ENCODE data around the gene R3HDM2. TPM values are rescaled to one million over a fixed set of nuclear protein-coding genes. Genes with fewer than 3 reads are reported as not detected.
"Not testable (repeated sequence)": the region's sequence is repeated elsewhere in the genome, so short reads cannot be mapped to it uniquely, and the experiment has no call there.

Gene R3HDM2
- total and polyA plus RNA-seq, 2 of the 13 experiments (the other 11 are each of a cell fraction or from before 2014, with no cell fraction given), result 11.1 to 23.5 TPM

GRCh38 chr12:57312287-57312686 is 118.6 kb downstream of the R3HDM2 start:
- BruUV-seq (replicated peaks); FAIRE-seq; H3K4me2 ChIP-seq (ENCODE audit: low read depth, low read length); H3K9ac ChIP-seq (ENCODE audit: insufficient read depth, low read depth, low read length); DNase-seq (ENCODE audit: low spot score); H3K4me3 ChIP-seq (replicated peaks in 1 of 3; ENCODE audit: insufficient read depth in 1 of 3, low read depth in 2 of 3, low read length in 3 of 3); H3K27ac ChIP-seq (ENCODE audit: extremely low read length, insufficient read depth, low read length); POLR2A ChIA-PET; ATAC-seq; H4K20me1 ChIP-seq (ENCODE audit: insufficient read depth, low read length); H3K27me3 ChIP-seq (ENCODE audit: control insufficient read depth in 1 of 2, insufficient read depth in 2 of 2, low read length in 2 of 2); H2AFZ ChIP-seq (ENCODE audit: low read length); intact Hi-C loops (cut with micrococcal nuclease; ENCODE audit: unreplicated experiment); in situ Hi-C loops (cut with HindIII; ENCODE audit: extremely low pct_ligation_motif_present, low pct_unique_long_range_greater_than_20kb); H3K36me3 ChIP-seq (replicated peaks in 1 of 2; ENCODE audit: control insufficient read depth in 1 of 2, insufficient read depth in 2 of 2, low read length in 2 of 2); CTCF ChIA-PET (ENCODE audit: low intra/inter-chr PET ratio, low total read pairs); H3K9me3 ChIP-seq (ENCODE audit: low read length); H3K79me2 ChIP-seq (ENCODE audit: insufficient read depth, low read length); H3K4me1 ChIP-seq (ENCODE audit: insufficient read depth, low read length): not testable (repeated sequence)
- 91% methylated on average over 5 of the region's 5 CpGs for WGBS (ENCODE audit: low lambda C conversion rate)

GRCh38 chr12:57309420-57309819 is 121.4 kb downstream of the R3HDM2 start:
- POLR2A ChIA-PET, result no interaction called here
- no peak overlapping the region for H3K4me2 ChIP-seq (ENCODE audit: low read depth, low read length)
- ATAC-seq, result no peak

More at GRCh38 chr12:57309420-57309819, 121.4 kb downstream of the R3HDM2 start:
- H4K20me1 ChIP-seq (ENCODE audit: insufficient read depth, low read length), result no peaks in the 10 kb centered on the region
- H3K27ac ChIP-seq (ENCODE audit: extremely low read length, insufficient read depth, low read length), result no peak overlapping the region
- TSS peak; percentile 51 for BruUV-seq (replicated peaks)
- no peak for DNase-seq (ENCODE audit: low spot score)
- CTCF ChIA-PET (ENCODE audit: low intra/inter-chr PET ratio, low total read pairs), result interaction anchor here (6.1 kb wide), 1 partner anchor 145 kb away, joined by 66 read pairs; the partner anchor contains the start of gene INHBE
- no peak for TF ChIP-seq HIC2 (CRISPR knock-in tag; IDR thresholded peaks at IDR 0.05; ENCODE audit: low read depth)
- TF ChIP-seq ARHGAP35 (CRISPR knock-in tag; IDR thresholded peaks at IDR 0.05; ENCODE audit: borderline replicate concordance), result no peak
- TF ChIP-seq TAF1 (CRISPR knock-in tag; IDR thresholded peaks at IDR 0.05), result no peak
- no peak for TF ChIP-seq SOX5 (CRISPR knock-in tag; IDR thresholded peaks at IDR 0.05; ENCODE audit: borderline replicate concordance)
- TF ChIP-seq ZNF251 (CRISPR knock-in tag; IDR thresholded peaks at IDR 0.05), result no peak
- no peak for TF ChIP-seq ZNF577 (CRISPR knock-in tag; IDR thresholded peaks at IDR 0.05; ENCODE audit: borderline replicate concordance, low read depth)
- TF ChIP-seq KLF11 (CRISPR knock-in tag; IDR thresholded peaks at IDR 0.05), result no peak
- TF ChIP-seq PBX3 (CRISPR knock-in tag; IDR thresholded peaks at IDR 0.05; ENCODE audit: borderline replicate concordance), result no peak
- no peaks in the 10 kb centered on the region; a peak in 2 of 5 replicates for H3K36me3 ChIP-seq (replicated peaks in 1 of 2; ENCODE audit: control insufficient read depth in 1 of 2, insufficient read depth in 2 of 2, low read length in 2 of 2)
- H3K4me1 ChIP-seq (ENCODE audit: insufficient read depth, low read length), result no peaks in the 10 kb centered on the region
- no peak overlapping the region for H2AFZ ChIP-seq (ENCODE audit: low read length)
- no peak overlapping the region for H3K9ac ChIP-seq (ENCODE audit: insufficient read depth, low read depth, low read length)
- 90% methylated on average over 2 of the region's 2 CpGs for WGBS (ENCODE audit: low lambda C conversion rate)
- no peak for FAIRE-seq
- in situ Hi-C loops (cut with HindIII; ENCODE audit: extremely low pct_ligation_motif_present, low pct_unique_long_range_greater_than_20kb), result loop anchor here (5.0 kb wide), 1 partner anchor 143 kb away; no protein-coding TSS in a partner anchor
- no peaks in the 10 kb centered on the region for H3K27me3 ChIP-seq (ENCODE audit: control insufficient read depth in 1 of 2, insufficient read depth in 2 of 2, low read length in 2 of 2)
- intact Hi-C loops (cut with micrococcal nuclease; ENCODE audit: unreplicated experiment), result loop anchor here (10.0 kb wide), 1 partner anchor 55 kb away; no protein-coding TSS in a partner anchor
- H3K9me3 ChIP-seq (ENCODE audit: low read length), result no peaks in the 10 kb centered on the region
- no peaks in the 10 kb centered on the region for H3K79me2 ChIP-seq (ENCODE audit: insufficient read depth, low read length)
- no peak overlapping the region for H3K4me3 ChIP-seq (replicated peaks in 1 of 3; ENCODE audit: insufficient read depth in 1 of 3, low read depth in 2 of 3, low read length in 3 of 3)
